ENCODE measurements around the gene LOXHD1. TPM values are rescaled to one million over a fixed set of nuclear protein-coding genes. Genes with fewer than 3 reads are reported as not detected.

The LOXHD1 gene
- total and polyA plus RNA-seq, 10 of the 15 experiments (the other 5 are each of a cell fraction or from before 2014, with no cell fraction given), result not detected

GRCh38 chr18:46554406-46555080, 102.5 kb downstream of the LOXHD1 start:
- Histone ChIP-seq H2AFZ (ENCODE audit: control insufficient read depth, low read depth, low read length) (no peak overlapping the region), H3K9ac (ENCODE audit: control insufficient read depth, insufficient read depth, low read length) (no peak overlapping the region), H3K4me3 (no peak overlapping the region), H4K20me1 (ENCODE audit: control insufficient read depth, insufficient read depth) (no peaks in the 10 kb centered on the region), H3K27me3 (replicated peaks in 1 of 2; ENCODE audit: control insufficient read depth in 2 of 2, insufficient read depth in 2 of 2, low read length in 1 of 2) (no peaks in the 10 kb centered on the region; a peak in 1 of 4 replicates), H3K4me2 (ENCODE audit: control insufficient read depth, insufficient read depth) (no peak overlapping the region), H3K9me3 (replicated peaks; ENCODE audit: control insufficient read depth, insufficient read depth, low read length) (no peaks in the 10 kb centered on the region), H3K36me3 (ENCODE audit: control insufficient read depth in 2 of 2, insufficient read depth in 2 of 2, low read length in 1 of 2) (no peaks in the 10 kb centered on the region), H3K4me1 (ENCODE audit: control insufficient read depth, insufficient read depth, low read length) (no peaks in the 10 kb centered on the region), H3K27ac (ENCODE audit: control insufficient read depth, insufficient read depth) (no peak overlapping the region), H3K79me2 (ENCODE audit: control insufficient read depth, insufficient read depth, low read length) (no peaks in the 10 kb centered on the region)
- no peak for ATAC-seq
- POLR2A ChIA-PET, result no interaction called here
- RAD21 ChIA-PET (ENCODE audit: unreplicated experiment), result interaction anchor here (1.1 kb wide), 1 partner anchor 104 kb away, joined by 4 read pairs; no protein-coding TSS in a partner anchor
- intact Hi-C loops (cut with micrococcal nuclease; ENCODE audit: unreplicated experiment), result loop anchor here (1.0 kb wide), 1 partner anchor 104 kb away; no protein-coding TSS in a partner anchor
- DNase-seq (ENCODE audit: low read depth, low spot score), result no peak
- BruUV-seq (replicated peaks), result no TSS peak
- 45% methylated on average over 2 of the region's 2 CpGs for WGBS (ENCODE audit: insufficient coverage, insufficient replicate concordance, low lambda C conversion rate, missing lambda C conversion rate)
- SMC1A ChIA-PET (ENCODE audit: uncharacterized antibody, unreplicated experiment), result interaction anchor here (0.9 kb wide), 1 partner anchor 290 kb away, joined by 3 read pairs; no protein-coding TSS in a partner anchor
- in situ Hi-C loops (cut with MboI), result no loop called here
- CTCF ChIA-PET, result interaction anchor here (1.2 to 2.9 kb wide), 4 partner anchors 68 to 650 kb away, joined by 3 to 16 read pairs (median 4); partner anchors contain the start of gene LOXHD1
- FAIRE-seq, result no peak
- TF ChIP-seq, protein P1, sequence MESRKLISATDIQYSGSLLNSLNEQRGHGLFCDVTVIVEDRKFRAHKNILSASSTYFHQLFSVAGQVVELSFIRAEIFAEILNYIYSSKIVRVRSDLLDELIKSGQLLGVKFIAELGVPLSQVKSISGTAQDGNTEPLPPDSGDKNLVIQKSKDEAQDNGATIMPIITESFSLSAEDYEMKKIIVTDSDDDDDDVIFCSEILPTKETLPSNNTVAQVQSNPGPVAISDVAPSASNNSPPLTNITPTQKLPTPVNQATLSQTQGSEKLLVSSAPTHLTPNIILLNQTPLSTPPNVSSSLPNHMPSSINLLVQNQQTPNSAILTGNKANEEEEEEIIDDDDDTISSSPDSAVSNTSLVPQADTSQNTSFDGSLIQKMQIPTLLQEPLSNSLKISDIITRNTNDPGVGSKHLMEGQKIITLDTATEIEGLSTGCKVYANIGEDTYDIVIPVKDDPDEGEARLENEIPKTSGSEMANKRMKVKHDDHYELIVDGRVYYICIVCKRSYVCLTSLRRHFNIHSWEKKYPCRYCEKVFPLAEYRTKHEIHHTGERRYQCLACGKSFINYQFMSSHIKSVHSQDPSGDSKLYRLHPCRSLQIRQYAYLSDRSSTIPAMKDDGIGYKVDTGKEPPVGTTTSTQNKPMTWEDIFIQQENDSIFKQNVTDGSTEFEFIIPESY (IDR thresholded peaks at IDR 0.05), result no peak
- TF ChIP-seq BRCA1 (IDR thresholded peaks at IDR 0.05; ENCODE audit: low read depth, low read length) (no peak), MXI1 (IDR thresholded peaks at IDR 0.05; ENCODE audit: low read depth, low read length) (no peak), TCF7 (IDR thresholded peaks at IDR 0.05; ENCODE audit: borderline replicate concordance) (no peak), SP1 (IDR thresholded peaks at IDR 0.05; ENCODE audit: low read depth, low read length) (no peak), JUNB (IDR thresholded peaks at IDR 0.05) (no peak), ZBTB40 (IDR thresholded peaks at IDR 0.05; ENCODE audit: borderline replicate concordance) (no peak), SMC3 (IDR thresholded peaks at IDR 0.05; ENCODE audit: borderline replicate concordance, low read length) (no peak), SMAD5 (IDR thresholded peaks at IDR 0.05; ENCODE audit: low read depth) (no peak), EED (IDR thresholded peaks at IDR 0.05; ENCODE audit: low read depth) (no peak), CHD1 (IDR thresholded peaks at IDR 0.05; ENCODE audit: low read depth, low read length) (no peak), SKIL (IDR thresholded peaks at IDR 0.05; ENCODE audit: low read depth, poor library complexity, severe bottlenecking) (no peak), CBX5 (IDR thresholded peaks at IDR 0.05; ENCODE audit: low read depth) (no peak)
- TF ChIP-seq, protein P2, sequence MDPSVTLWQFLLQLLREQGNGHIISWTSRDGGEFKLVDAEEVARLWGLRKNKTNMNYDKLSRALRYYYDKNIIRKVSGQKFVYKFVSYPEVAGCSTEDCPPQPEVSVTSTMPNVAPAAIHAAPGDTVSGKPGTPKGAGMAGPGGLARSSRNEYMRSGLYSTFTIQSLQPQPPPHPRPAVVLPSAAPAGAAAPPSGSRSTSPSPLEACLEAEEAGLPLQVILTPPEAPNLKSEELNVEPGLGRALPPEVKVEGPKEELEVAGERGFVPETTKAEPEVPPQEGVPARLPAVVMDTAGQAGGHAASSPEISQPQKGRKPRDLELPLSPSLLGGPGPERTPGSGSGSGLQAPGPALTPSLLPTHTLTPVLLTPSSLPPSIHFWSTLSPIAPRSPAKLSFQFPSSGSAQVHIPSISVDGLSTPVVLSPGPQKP (IDR thresholded peaks at IDR 0.05; ENCODE audit: low read depth, low read length), result no peak
- TF ChIP-seq, protein P3, sequence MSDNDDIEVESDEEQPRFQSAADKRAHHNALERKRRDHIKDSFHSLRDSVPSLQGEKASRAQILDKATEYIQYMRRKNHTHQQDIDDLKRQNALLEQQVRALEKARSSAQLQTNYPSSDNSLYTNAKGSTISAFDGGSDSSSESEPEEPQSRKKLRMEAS (IDR thresholded peaks at IDR 0.05; ENCODE audit: low read depth, low read length), result no peak

Measured in GM12878 (cell line).